ENCODE data around the gene GIGYF2. TPM values are rescaled to one million over a fixed set of nuclear protein-coding genes. Genes with fewer than 3 reads are reported as not detected.

The GIGYF2 gene
- total RNA-seq, 1 experiment from 2014 or later, result 55.3 TPM

- WGBS (ENCODE audit: extremely low coverage, insufficient read length, low lambda C conversion rate), result no CpG with 5 or more reads among the region's 119 CpGs
- Histone ChIP-seq H3K9me3 (ENCODE audit: control insufficient read depth, low read depth, low read length) (no peaks in the 10 kb centered on the region), H2AK5ac (ENCODE audit: insufficient read length, low read length) (no peak overlapping the region), H2BK15ac (ENCODE audit: low read depth, low read length) (no peak overlapping the region), H3K23me2 (ENCODE audit: insufficient read length, low read depth, low read length, poor library complexity, severe bottlenecking) (peaks cover 7% of the 10 kb centered on the region), H4K5ac (ENCODE audit: insufficient read length, low read depth, low read length) (no peak overlapping the region), H3K4me1 (ENCODE audit: insufficient read depth, low read length) (no peaks in the 10 kb centered on the region), H4K20me1 (ENCODE audit: control insufficient read depth, insufficient read depth, insufficient read length) (no peaks in the 10 kb centered on the region), H2AFZ (ENCODE audit: low read length) (no peak overlapping the region), H3K79me2 (ENCODE audit: insufficient read depth, low read length) (no peaks in the 10 kb centered on the region), H3K4ac (ENCODE audit: low read depth, low read length) (no peak overlapping the region), H3K79me1 (ENCODE audit: insufficient read depth, low read depth, low read length, poor library complexity, severe bottlenecking) (no peaks in the 10 kb centered on the region), H3K27me3 (ENCODE audit: insufficient read depth, low read length) (peaks cover 8% of the 10 kb centered on the region; the same call in 1 of the 2 replicates), H2BK12ac (ENCODE audit: insufficient read length, low read depth, low read length) (no peak overlapping the region), H3T11ph (ENCODE audit: low read length) (no peak overlapping the region), H3K23ac (ENCODE audit: insufficient read length, low read depth, low read length) (no peak overlapping the region), H3K56ac (ENCODE audit: insufficient read length, low read depth, low read length) (no peak overlapping the region), H4K8ac (replicated peaks; ENCODE audit: insufficient read length, low read depth, low read length) (no peak overlapping the region), H3K14ac (ENCODE audit: insufficient read depth, low read length) (no peak overlapping the region; the same call in 1 of the 2 replicates), H4K91ac (ENCODE audit: insufficient read length, low read depth, low read length) (no peak overlapping the region), H3K9ac (ENCODE audit: extremely low read depth, insufficient read length, low read length) (no peak overlapping the region), H2BK5ac (ENCODE audit: insufficient read length, low read length) (no peak overlapping the region), H3K18ac (ENCODE audit: insufficient read length, low read depth, low read length) (no peak overlapping the region), H2BK120ac (ENCODE audit: low read depth, low read length, poor library complexity, severe bottlenecking) (no peak overlapping the region), H3K4me2 (ENCODE audit: insufficient read depth, insufficient read length, low read length) (peak overlapping the region; percentile 31), H2BK20ac (ENCODE audit: low read depth, low read length, poor library complexity, severe bottlenecking) (no peak overlapping the region), H3K27ac (ENCODE audit: insufficient read length, low read depth, low read length) (no peak overlapping the region)
- Mint-ChIP-seq H3K4me1 (peaks cover 0 to 3% of the 10 kb centered on the region in 2 experiments; a peak in 1 of 4 replicates), H3K4me3 (peak overlapping the region; percentile 47 to 73; a peak in 4 of 5 replicates), H3K36me3 (ENCODE audit: insufficient read depth in 1 of 3, low read depth in 3 of 3) (no peaks in the 10 kb centered on the region; a peak in 1 of 7 replicates), H3K27ac (no peak overlapping the region), H3K27me3 (ENCODE audit: low read depth) (peaks cover 33% of the 10 kb centered on the region), H3K9me3 (no peaks in the 10 kb centered on the region; a peak in 1 of 5 replicates)
- peak; percentile 56 for TF ChIP-seq CTCF (conservative IDR thresholded peaks at IDR 0.05)
- DNase-seq, result no peak
Measured at GRCh38 chr2:232876161-232876977, 179.2 kb downstream of the GIGYF2 start.

All from H9 (cell line).